ENCODE measurements around the gene UBE2L5.

GRCh38 chr13:30382836-30383525 is 39.3 kb upstream of the UBE2L5 start:
- TF ChIP-seq CTCF (conservative IDR thresholded peaks at IDR 0.05) (no peak), ZFX (IDR thresholded peaks at IDR 0.05) (no peak)
